ENCODE results near the gene DNAJC13. TPM values are rescaled to one million over a fixed set of nuclear protein-coding genes. Genes with fewer than 3 reads are reported as not detected.
"Not testable (repeated sequence)": the region's sequence is repeated elsewhere in the genome, so short reads cannot be mapped to it uniquely, and the experiment has no call there.

The DNAJC13 gene, protein sequence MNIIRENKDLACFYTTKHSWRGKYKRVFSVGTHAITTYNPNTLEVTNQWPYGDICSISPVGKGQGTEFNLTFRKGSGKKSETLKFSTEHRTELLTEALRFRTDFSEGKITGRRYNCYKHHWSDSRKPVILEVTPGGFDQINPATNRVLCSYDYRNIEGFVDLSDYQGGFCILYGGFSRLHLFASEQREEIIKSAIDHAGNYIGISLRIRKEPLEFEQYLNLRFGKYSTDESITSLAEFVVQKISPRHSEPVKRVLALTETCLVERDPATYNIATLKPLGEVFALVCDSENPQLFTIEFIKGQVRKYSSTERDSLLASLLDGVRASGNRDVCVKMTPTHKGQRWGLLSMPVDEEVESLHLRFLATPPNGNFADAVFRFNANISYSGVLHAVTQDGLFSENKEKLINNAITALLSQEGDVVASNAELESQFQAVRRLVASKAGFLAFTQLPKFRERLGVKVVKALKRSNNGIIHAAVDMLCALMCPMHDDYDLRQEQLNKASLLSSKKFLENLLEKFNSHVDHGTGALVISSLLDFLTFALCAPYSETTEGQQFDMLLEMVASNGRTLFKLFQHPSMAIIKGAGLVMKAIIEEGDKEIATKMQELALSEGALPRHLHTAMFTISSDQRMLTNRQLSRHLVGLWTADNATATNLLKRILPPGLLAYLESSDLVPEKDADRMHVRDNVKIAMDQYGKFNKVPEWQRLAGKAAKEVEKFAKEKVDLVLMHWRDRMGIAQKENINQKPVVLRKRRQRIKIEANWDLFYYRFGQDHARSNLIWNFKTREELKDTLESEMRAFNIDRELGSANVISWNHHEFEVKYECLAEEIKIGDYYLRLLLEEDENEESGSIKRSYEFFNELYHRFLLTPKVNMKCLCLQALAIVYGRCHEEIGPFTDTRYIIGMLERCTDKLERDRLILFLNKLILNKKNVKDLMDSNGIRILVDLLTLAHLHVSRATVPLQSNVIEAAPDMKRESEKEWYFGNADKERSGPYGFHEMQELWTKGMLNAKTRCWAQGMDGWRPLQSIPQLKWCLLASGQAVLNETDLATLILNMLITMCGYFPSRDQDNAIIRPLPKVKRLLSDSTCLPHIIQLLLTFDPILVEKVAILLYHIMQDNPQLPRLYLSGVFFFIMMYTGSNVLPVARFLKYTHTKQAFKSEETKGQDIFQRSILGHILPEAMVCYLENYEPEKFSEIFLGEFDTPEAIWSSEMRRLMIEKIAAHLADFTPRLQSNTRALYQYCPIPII (N-terminal part only)
- 10 to 100 TPM; 31.4 to 32.1 TPM for total RNA-seq

DNA sequence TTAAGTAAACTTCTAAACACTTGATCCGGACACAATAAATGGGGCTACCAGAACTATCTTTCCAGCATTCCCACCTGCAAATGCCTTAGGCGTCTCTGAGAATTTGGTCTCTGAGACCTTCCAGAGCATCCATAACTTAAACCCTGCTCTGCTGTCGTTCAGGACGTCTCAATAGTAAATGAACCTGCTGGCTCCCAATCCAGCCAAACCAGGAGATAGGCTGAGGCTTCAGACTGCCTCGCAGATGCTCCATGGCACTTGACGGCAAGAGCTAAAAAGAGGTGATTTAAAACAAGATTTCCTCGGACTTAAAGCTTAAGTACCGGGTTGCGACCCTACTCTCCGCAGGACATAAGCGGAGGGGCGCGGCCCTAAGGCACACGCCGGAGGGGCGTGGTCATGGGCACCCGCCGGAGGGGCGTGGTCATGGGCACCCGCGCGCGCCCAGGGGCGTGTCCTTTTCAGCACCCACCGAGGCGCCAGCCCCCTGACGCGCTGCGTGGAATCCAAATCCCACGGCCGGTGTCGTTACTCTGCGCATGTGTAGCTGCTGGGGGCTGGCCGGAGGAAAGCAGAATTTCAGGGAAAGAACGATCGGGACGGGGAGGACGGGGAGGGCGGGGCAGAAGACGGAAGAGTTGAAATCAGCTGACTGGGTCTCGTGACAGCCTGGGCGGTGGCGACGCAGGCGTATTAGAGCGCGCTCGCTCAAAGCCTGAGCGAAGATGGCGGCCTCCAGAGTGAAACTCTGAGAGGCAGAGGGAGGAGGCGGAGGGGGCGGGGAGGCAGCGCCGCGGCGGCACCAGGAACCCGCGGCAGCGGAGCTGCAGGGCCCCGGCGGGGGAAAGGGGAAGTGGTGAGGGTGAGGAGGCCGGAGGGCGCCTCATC, at the start of gene DNAJC13:
Gene DNAJC13 (plus strand): TSS at position 696 of the 888 bp plus-strand sequence. CDS start 17,049 bp downstream, outside the sequence.
- peak within 1 kb of the TSS; percentile 90 for H3K27ac Mint-ChIP-seq
- no peaks in the 10 kb centered on the region for H3K27me3 Mint-ChIP-seq
- peaks cover 14% of the 10 kb centered on the region for H3K36me3 Mint-ChIP-seq
- peak within 1 kb of the TSS; percentile 99 for H3K4me3 Mint-ChIP-seq
- peaks cover 32% of the 10 kb centered on the region for H3K4me1 Mint-ChIP-seq
- peak; percentile 91 for DNase-seq
- H3K9me3 Mint-ChIP-seq = no peaks in the 10 kb centered on the region

DNA sequence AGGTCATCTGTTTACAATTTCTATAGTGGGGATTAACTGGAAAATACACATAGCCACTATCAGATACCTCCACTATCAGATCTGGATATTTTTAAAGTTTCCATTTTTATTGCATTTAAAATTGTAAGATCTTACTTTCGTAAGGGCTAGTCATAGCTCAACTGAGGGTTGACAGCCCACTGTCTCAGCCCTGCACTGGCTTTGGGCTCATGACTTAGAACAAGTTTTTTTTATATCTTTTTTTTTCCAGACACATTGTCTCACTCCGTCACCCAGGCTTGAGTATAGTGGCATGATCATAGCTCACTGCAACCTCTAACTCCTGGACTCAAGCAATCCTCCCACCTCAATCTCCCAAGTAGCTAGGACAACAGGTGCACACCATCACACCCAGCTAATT, 48.8 kb upstream of the DNAJC13 start:
- H3K27ac Mint-ChIP-seq = no peak overlapping the region
- no peak overlapping the region for H3K4me3 Mint-ChIP-seq
- no peaks in the 10 kb centered on the region for H3K4me1 Mint-ChIP-seq
- no peaks in the 10 kb centered on the region for H3K27me3 Mint-ChIP-seq
- H3K9me3 Mint-ChIP-seq = no peaks in the 10 kb centered on the region
- DNase-seq = no peak
- no peaks in the 10 kb centered on the region for H3K36me3 Mint-ChIP-seq

GRCh38 chr3:132368962-132369361, 48.3 kb upstream of the DNAJC13 start:
- Mint-ChIP-seq H3K4me1 (no peaks in the 10 kb centered on the region), H3K9me3 (no peaks in the 10 kb centered on the region), H3K27me3 (no peaks in the 10 kb centered on the region), H3K36me3 (no peaks in the 10 kb centered on the region), H3K27ac (no peak overlapping the region), H3K4me3 (no peak overlapping the region)
- DNase-seq = no peak

DNA sequence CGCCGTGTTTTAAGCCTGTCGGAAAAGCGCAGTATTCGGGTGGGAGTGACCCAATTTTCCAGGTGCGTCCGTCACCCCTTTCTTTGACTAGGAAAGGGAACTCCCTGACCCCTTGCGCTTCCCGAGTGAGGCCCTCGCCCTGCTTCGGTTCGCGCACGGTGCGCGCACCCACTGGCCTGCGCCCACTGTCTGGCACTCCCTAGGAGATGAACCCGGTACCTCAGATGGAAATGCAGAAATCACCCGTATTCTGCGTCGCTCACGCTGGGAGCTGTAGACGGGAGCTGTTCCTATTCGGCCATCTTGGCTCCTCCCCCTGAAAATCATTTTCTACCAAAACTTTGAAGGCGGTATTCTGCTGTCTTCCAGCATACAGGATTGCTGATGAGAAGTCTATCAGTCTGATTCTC, 40.4 kb upstream of the DNAJC13 start:
- not testable (repeated sequence) for H3K27ac Mint-ChIP-seq, H3K4me1 Mint-ChIP-seq, H3K36me3 Mint-ChIP-seq, H3K9me3 Mint-ChIP-seq, DNase-seq, H3K4me3 Mint-ChIP-seq
- H3K27me3 Mint-ChIP-seq = peaks cover 30% of the 10 kb centered on the region

GRCh38 chr3:132378048-132378762, 39.1 kb upstream of the DNAJC13 start:
- no peak for DNase-seq
- Mint-ChIP-seq H3K36me3 (no peaks in the 10 kb centered on the region), H3K27me3 (peaks cover 31% of the 10 kb centered on the region), H3K27ac (no peak overlapping the region), H3K4me3 (no peak overlapping the region), H3K9me3 (no peaks in the 10 kb centered on the region), H3K4me1 (peaks cover 5% of the 10 kb centered on the region)

- Mint-ChIP-seq H3K36me3 (no peaks in the 10 kb centered on the region), H3K27ac (no peak overlapping the region), H3K9me3 (no peaks in the 10 kb centered on the region), H3K27me3 (peaks cover 31% of the 10 kb centered on the region), H3K4me1 (peaks cover 5% of the 10 kb centered on the region), H3K4me3 (no peak overlapping the region)
- DNase-seq = no peak
Observed at GRCh38 chr3:132378846-132379245, 38.5 kb upstream of the DNAJC13 start.

DNA sequence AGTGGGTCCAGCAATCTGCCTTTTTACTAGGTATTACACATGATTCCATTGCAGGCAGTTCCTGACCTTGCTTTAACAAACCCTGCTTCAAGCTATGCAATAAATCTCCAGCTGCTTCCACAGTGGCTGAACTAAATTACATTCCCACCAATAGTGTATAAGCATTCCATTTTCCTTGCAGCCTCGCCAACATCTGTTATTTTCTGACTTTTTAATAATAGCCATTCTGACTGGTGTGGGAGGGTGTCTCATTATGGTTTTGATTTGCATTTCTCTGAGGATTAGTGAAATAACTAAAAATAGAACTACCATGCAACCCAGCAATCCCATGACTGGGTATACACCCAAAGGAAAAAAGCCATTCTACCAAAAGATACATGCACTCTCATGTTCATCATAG, 36.4 kb upstream of the DNAJC13 start:
- Mint-ChIP-seq H3K4me1 (peaks cover 5% of the 10 kb centered on the region), H3K9me3 (peaks cover 2% of the 10 kb centered on the region), H3K4me3 (no peak overlapping the region), H3K27me3 (peaks cover 35% of the 10 kb centered on the region), H3K36me3 (no peaks in the 10 kb centered on the region), H3K27ac (no peak overlapping the region)
- DNase-seq = no peak

- Mint-ChIP-seq H3K36me3 (no peaks in the 10 kb centered on the region), H3K4me3 (no peak overlapping the region), H3K27ac (no peak overlapping the region), H3K4me1 (peaks cover 5% of the 10 kb centered on the region), H3K27me3 (peaks cover 37% of the 10 kb centered on the region), H3K9me3 (peaks cover 2% of the 10 kb centered on the region)
- no peak for DNase-seq
Observed at GRCh38 chr3:132381348-132381944, 35.9 kb upstream of the DNAJC13 start.

DNA sequence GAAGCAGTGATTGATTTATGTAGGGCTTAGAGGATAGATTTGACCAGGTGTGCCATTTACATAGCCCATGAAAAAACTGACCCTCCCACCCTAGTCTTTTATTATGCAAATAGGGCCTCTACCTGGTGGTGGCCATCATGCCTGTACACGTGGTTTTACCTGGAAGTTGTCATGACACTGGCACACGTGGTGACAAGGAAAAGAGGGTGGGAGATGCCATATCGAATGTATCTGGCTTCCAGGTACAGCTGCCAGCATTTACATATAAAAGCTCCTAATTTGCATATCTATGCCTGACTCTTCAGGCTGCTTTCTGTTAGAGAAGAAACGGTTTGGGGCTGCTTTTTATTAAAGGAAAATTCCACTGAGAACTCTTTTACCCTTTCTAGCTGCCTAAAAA, 35.0 kb upstream of the DNAJC13 start:
- Mint-ChIP-seq H3K4me3 (no peak overlapping the region), H3K9me3 (peaks cover 2% of the 10 kb centered on the region), H3K27me3 (peaks cover 39% of the 10 kb centered on the region), H3K27ac (no peak overlapping the region), H3K4me1 (peaks cover 5% of the 10 kb centered on the region), H3K36me3 (no peaks in the 10 kb centered on the region)
- DNase-seq = no peak

- Mint-ChIP-seq H3K9me3 (peaks cover 2% of the 10 kb centered on the region), H3K4me3 (no peak overlapping the region), H3K4me1 (peaks cover 5% of the 10 kb centered on the region), H3K27ac (no peak overlapping the region), H3K36me3 (no peaks in the 10 kb centered on the region), H3K27me3 (peaks cover 37% of the 10 kb centered on the region)
- DNase-seq = no peak
Observed at GRCh38 chr3:132382688-132383194, 34.6 kb upstream of the DNAJC13 start.

- DNase-seq = no peak
- Mint-ChIP-seq H3K4me3 (no peak overlapping the region), H3K27me3 (peaks cover 13% of the 10 kb centered on the region), H3K36me3 (no peaks in the 10 kb centered on the region), H3K27ac (no peak overlapping the region), H3K9me3 (peaks cover 2% of the 10 kb centered on the region), H3K4me1 (no peaks in the 10 kb centered on the region)
Observed at GRCh38 chr3:132386259-132386658, 31.0 kb upstream of the DNAJC13 start.

- H3K27ac Mint-ChIP-seq, H3K36me3 Mint-ChIP-seq, H3K4me3 Mint-ChIP-seq, H3K27me3 Mint-ChIP-seq, H3K9me3 Mint-ChIP-seq, H3K4me1 Mint-ChIP-seq, DNase-seq: not testable (repeated sequence)
Observed at GRCh38 chr3:132392675-132393074, 24.6 kb upstream of the DNAJC13 start.

DNA sequence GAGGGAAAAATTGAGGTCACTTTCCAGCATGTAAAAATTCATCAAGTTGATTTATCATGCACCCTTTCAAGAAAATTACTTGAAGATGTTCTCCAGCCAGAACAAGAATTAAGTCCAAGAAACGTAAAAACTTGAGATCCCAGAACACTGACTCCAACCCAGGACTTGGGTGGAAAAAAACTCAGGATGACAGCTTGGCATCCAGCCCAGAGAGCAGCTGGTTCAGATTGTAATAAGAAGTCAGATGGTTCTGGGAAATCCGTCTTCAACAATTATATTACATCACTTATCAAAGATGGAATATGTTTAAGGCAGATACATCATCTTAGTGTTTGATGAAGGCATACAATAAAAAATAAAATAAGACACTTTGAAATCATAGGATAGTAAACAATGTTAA, 23.0 kb upstream of the DNAJC13 start:
- H3K4me3 Mint-ChIP-seq = no peak overlapping the region
- H3K27me3 Mint-ChIP-seq = no peaks in the 10 kb centered on the region
- no peaks in the 10 kb centered on the region for H3K36me3 Mint-ChIP-seq
- H3K27ac Mint-ChIP-seq = no peak overlapping the region
- no peaks in the 10 kb centered on the region for H3K9me3 Mint-ChIP-seq
- H3K4me1 Mint-ChIP-seq = no peaks in the 10 kb centered on the region
- no peak for DNase-seq

All from activated naive CD8-positive, alpha-beta T cell treated with anti-CD3 and anti-CD28 coated beads for 36 hours (primary cell).